HEK293 (cell line): Measurements from ENCODE around the gene ABTB2.

Source experiments
- CTCF ChIA-PET: fragments of 350-600 bp; formaldehyde crosslinking; extraction: SDS; loops from one replicate; lab custom pipeline; 2021; ENCODE audit warnings: antibody characterized with exemption; lab: Yijun Ruan, JAX
- POLR2A ChIA-PET: fragments of 300-600 bp; formaldehyde crosslinking; extraction: SDS; loops from one replicate; lab custom pipeline; 2020; ENCODE audit warnings: antibody characterized with exemption, inconsistent platforms; lab: Yijun Ruan, JAX
- H3K27ac ChIP-seq: fragments of 200-500 bp; sonication (Bioruptor generic); 2 replicates; pipeline ENCODE4 v1.5.1; 2014; ENCODE audit warnings: low read depth, low read length, control low read depth, inconsistent platforms; ENCODE audit errors: extremely low read depth
- H3K36me3 ChIP-seq, 2 experiments: fragments of 200-500 bp in 1 of 2; sonication (Bioruptor generic) in 1 of 2; 1 replicate in 1 of 2; 2 replicates in 1 of 2; pipeline ENCODE4 v1.5.1; 2014 to 2017; ENCODE audit warnings: inconsistent platforms in 2 of 2, low read length in 2 of 2; ENCODE audit not compliant: control insufficient read depth in 2 of 2, insufficient read depth in 1 of 2
- H3K4me1 ChIP-seq: fragments of 200-500 bp; sonication (Bioruptor generic); 2 replicates; pipeline ENCODE4 v1.5.1; 2014; ENCODE audit warnings: mild to moderate bottlenecking, low read length, inconsistent platforms; ENCODE audit not compliant: control insufficient read depth, insufficient read depth
- H3K4me3 ChIP-seq: 2 replicates; pipeline ENCODE4 v1.5.1; 2011; ENCODE audit warnings: low read depth, mild to moderate bottlenecking, control low read depth, low read length, moderate library complexity
- H3K9me3 ChIP-seq: fragments of 200-500 bp; sonication (Bioruptor generic); 2 replicates; pipeline ENCODE4 v1.5.1; 2014; ENCODE audit warnings: low read depth, low read length, inconsistent platforms; ENCODE audit not compliant: control insufficient read depth, insufficient read depth
- BCL6B ChIP-seq: fragments of 450-650 bp; formaldehyde crosslinking; IDR thresholded peaks from 2 replicates; pipeline ENCODE4 v1.5.1; 2017; ENCODE audit warnings: missing biosample characterization, missing genetic modification characterization
- GLI2 ChIP-seq: fragments of 450-650 bp; formaldehyde crosslinking; IDR thresholded peaks from 2 replicates; pipeline ENCODE4; 2017; ENCODE audit warnings: missing biosample characterization, missing genetic modification characterization, low read depth, borderline replicate concordance
- GLIS1 ChIP-seq: fragments of 450-650 bp; formaldehyde crosslinking; IDR thresholded peaks from 2 replicates; pipeline ENCODE4 v1.5.1; 2016; ENCODE audit warnings: missing biosample characterization, missing genetic modification characterization
- KLF17 ChIP-seq: fragments of 450-650 bp; formaldehyde crosslinking; IDR thresholded peaks from 2 replicates; pipeline ENCODE4 v1.5.1; 2016; ENCODE audit warnings: missing biosample characterization, missing genetic modification characterization
- TCF7L2 ChIP-seq: IDR thresholded peaks from 2 replicates; pipeline ENCODE4 v1.6.1; 2011; ENCODE audit warnings: low read depth, mild to moderate bottlenecking, inconsistent platforms, low read length, moderate library complexity, borderline replicate concordance
- YY2 ChIP-seq: fragments of 450-650 bp; formaldehyde crosslinking; IDR thresholded peaks from 2 replicates; pipeline ENCODE4 v1.5.1; 2016; ENCODE audit warnings: missing biosample characterization, missing genetic modification characterization
- ZBTB10 ChIP-seq: fragments of 450-650 bp; formaldehyde crosslinking; IDR thresholded peaks from 2 replicates; pipeline ENCODE4 v1.5.1; 2016; ENCODE audit warnings: missing biosample characterization, missing genetic modification characterization
- ZBTB49 ChIP-seq: fragments of 450-650 bp; formaldehyde crosslinking; IDR thresholded peaks from 2 replicates; pipeline ENCODE4 v1.5.1; 2016; ENCODE audit warnings: missing biosample characterization, missing genetic modification characterization, low read depth
- ZFP69B ChIP-seq: fragments of 450-650 bp; formaldehyde crosslinking; IDR thresholded peaks from 2 replicates; pipeline ENCODE4 v1.5.1; 2016; ENCODE audit warnings: missing biosample characterization, missing genetic modification characterization
- ZNF221 ChIP-seq: fragments of 450-650 bp; formaldehyde crosslinking; IDR thresholded peaks from 2 replicates; pipeline ENCODE4 v1.5.1; 2017; ENCODE audit warnings: missing biosample characterization, missing genetic modification characterization, borderline replicate concordance
- ZNF26 ChIP-seq: fragments of 450-650 bp; formaldehyde crosslinking; IDR thresholded peaks from 2 replicates; pipeline ENCODE4 v1.5.1; 2016; ENCODE audit warnings: missing biosample characterization, missing genetic modification characterization
- ZNF292 ChIP-seq: fragments of 450-650 bp; formaldehyde crosslinking; IDR thresholded peaks from 2 replicates; pipeline ENCODE4 v1.5.1; 2016; ENCODE audit warnings: low read depth, missing biosample characterization, missing genetic modification characterization, borderline replicate concordance
- ZNF311 ChIP-seq: fragments of 450-650 bp; formaldehyde crosslinking; IDR thresholded peaks from 2 replicates; pipeline ENCODE4 v1.5.1; 2017; ENCODE audit warnings: missing biosample characterization, missing genetic modification characterization, borderline replicate concordance
- ZNF37A ChIP-seq: fragments of 450-650 bp; IDR thresholded peaks from 2 replicates; pipeline ENCODE4 v1.5.1; 2018; ENCODE audit warnings: missing biosample characterization, missing genetic modification characterization
- ZNF501 ChIP-seq: fragments of 450-650 bp; formaldehyde crosslinking; IDR thresholded peaks from 2 replicates; pipeline ENCODE4 v1.5.1; 2016; ENCODE audit warnings: missing biosample characterization, missing genetic modification characterization
- ZNF561 ChIP-seq: fragments of 450-650 bp; IDR thresholded peaks from 2 replicates; pipeline ENCODE4 v1.5.1; 2018; ENCODE audit warnings: missing biosample characterization, missing genetic modification characterization, borderline replicate concordance
- ZNF585B ChIP-seq: fragments of 450-650 bp; formaldehyde crosslinking; IDR thresholded peaks from 2 replicates; pipeline ENCODE4 v1.5.1; 2016; ENCODE audit warnings: missing biosample characterization, missing genetic modification characterization
- ZNF670 ChIP-seq: fragments of 450-650 bp; formaldehyde crosslinking; IDR thresholded peaks from 2 replicates; pipeline ENCODE4 v1.5.1; 2016; ENCODE audit warnings: missing biosample characterization, missing genetic modification characterization, low read depth
- ZNF677 ChIP-seq: fragments of 450-650 bp; IDR thresholded peaks from 2 replicates; pipeline ENCODE4 v1.5.0; 2018; ENCODE audit warnings: missing biosample characterization, mild to moderate bottlenecking, missing genetic modification characterization, moderate library complexity
- ZNF707 ChIP-seq: fragments of 450-650 bp; formaldehyde crosslinking; IDR thresholded peaks from 2 replicates; pipeline ENCODE4 v1.5.1; 2016; ENCODE audit warnings: missing biosample characterization, missing genetic modification characterization
- ZNF76 ChIP-seq: fragments of 450-650 bp; formaldehyde crosslinking; IDR thresholded peaks from 2 replicates; pipeline ENCODE4; 2016; ENCODE audit warnings: low read depth, missing biosample characterization, missing genetic modification characterization, borderline replicate concordance
- ZSCAN16 ChIP-seq: fragments of 450-650 bp; formaldehyde crosslinking; IDR thresholded peaks from 2 replicates; pipeline ENCODE4 v1.5.1; 2016; ENCODE audit warnings: missing biosample characterization, missing genetic modification characterization
- ZSCAN23 ChIP-seq: fragments of 450-650 bp; formaldehyde crosslinking; IDR thresholded peaks from 2 replicates; pipeline ENCODE4 v1.5.1; 2016; ENCODE audit warnings: missing biosample characterization, missing genetic modification characterization

Gene ABTB2

GRCh38 chr11:34184505-34185015 is 173.2 kb downstream of the ABTB2 start:
- H3K4me1 ChIP-seq, result no peaks in the 10 kb centered on the region
- H3K27ac ChIP-seq, result no peak overlapping the region
- H3K36me3 ChIP-seq, result no peaks in the 10 kb centered on the region
- POLR2A ChIA-PET, result interaction anchor here (1.6 kb wide), 1 partner anchor 173 kb away, joined by 6 read pairs; the partner anchor contains the start of gene ABTB2
- no peaks in the 10 kb centered on the region for H3K9me3 ChIP-seq
- no peak overlapping the region for H3K4me3 ChIP-seq
- CTCF ChIA-PET, result interaction anchor here (0.8 to 2.2 kb wide), 3 partner anchors 10 to 177 kb away, joined by 3 to 9 read pairs (median 5); no protein-coding TSS in a partner anchor
- no peak for TF ChIP-seq ZSCAN16 (tag by site-specific recombination)
- TF ChIP-seq ZNF311 (tag by site-specific recombination), result no peak
- TF ChIP-seq ZFP69B (tag by site-specific recombination), result no peak
- TF ChIP-seq KLF17 (tag by site-specific recombination), result no peak
- TF ChIP-seq ZNF561, result no peak
- no peak for TF ChIP-seq ZNF292 (tag by site-specific recombination)
- no peak for TF ChIP-seq ZSCAN23 (tag by site-specific recombination)
- no peak for TF ChIP-seq GLI2 (tag by site-specific recombination)
- TF ChIP-seq ZBTB49 (tag by site-specific recombination), result no peak
- no peak for TF ChIP-seq ZNF37A (tag by site-specific recombination)
- TF ChIP-seq ZNF221 (tag by site-specific recombination), result no peak

GRCh38 chr11:34183848-34184391 is 173.9 kb downstream of the ABTB2 start:
- POLR2A ChIA-PET, result interaction anchor here (1.6 kb wide), 1 partner anchor 174 kb away, joined by 6 read pairs; the partner anchor contains the start of gene ABTB2
- H3K9me3 ChIP-seq, result no peaks in the 10 kb centered on the region
- H3K36me3 ChIP-seq, result no peaks in the 10 kb centered on the region
- TF ChIP-seq YY2 (tag by site-specific recombination), result no peak
- TF ChIP-seq ZNF707 (tag by site-specific recombination), result no peak
- TF ChIP-seq ZNF501, result no peak
- TF ChIP-seq BCL6B (tag by site-specific recombination), result no peak
- no peak for TF ChIP-seq ZNF585B (tag by site-specific recombination)
- no peak for TF ChIP-seq GLIS1 (tag by site-specific recombination)
- TF ChIP-seq TCF7L2, result no peak
- no peak for TF ChIP-seq ZNF26 (tag by site-specific recombination)
- TF ChIP-seq ZNF76 (tag by site-specific recombination), result no peak
- TF ChIP-seq ZNF677, result no peak
- TF ChIP-seq ZNF670 (tag by site-specific recombination), result no peak
- no peak for TF ChIP-seq ZBTB10
- no peak overlapping the region for H3K27ac ChIP-seq
- no peaks in the 10 kb centered on the region for H3K4me1 ChIP-seq
- H3K4me3 ChIP-seq, result no peak overlapping the region
- CTCF ChIA-PET, result interaction anchor here (0.8 to 2.2 kb wide), 3 partner anchors 9 to 178 kb away, joined by 3 to 9 read pairs (median 5); no protein-coding TSS in a partner anchor
